ENCODE measurements around the gene ZFP62.

Gene ZFP62

DNA sequence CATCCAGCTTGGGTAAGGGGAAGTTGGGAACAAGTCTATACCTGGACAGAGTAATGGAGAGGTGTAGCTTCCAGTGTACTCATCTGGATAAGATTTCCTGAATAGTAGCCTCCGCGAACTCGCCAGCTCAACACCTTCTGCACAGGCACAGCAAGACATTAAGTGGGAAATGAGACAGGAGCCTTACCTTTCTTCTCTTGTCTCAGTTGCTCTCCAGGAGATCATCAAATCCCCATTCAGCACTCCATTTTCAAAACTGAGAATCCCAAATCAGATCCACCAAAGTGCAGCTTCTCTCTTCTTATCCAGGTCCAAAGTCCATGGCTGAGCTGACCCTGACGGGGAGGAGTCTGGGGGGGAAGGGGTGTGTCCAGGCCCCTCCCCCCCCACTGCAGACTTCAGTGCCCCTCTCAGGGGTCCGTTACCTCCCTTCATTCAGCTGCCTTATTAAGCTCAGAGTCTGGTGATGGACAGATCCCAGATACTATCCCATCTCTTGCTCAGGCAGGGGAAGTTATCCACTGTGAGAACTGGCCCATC is 52.5 kb downstream of the ZFP62 start:
- no peak for DNase-seq (ENCODE audit: extremely low read depth, low read depth)
- TF ChIP-seq, protein P1, sequence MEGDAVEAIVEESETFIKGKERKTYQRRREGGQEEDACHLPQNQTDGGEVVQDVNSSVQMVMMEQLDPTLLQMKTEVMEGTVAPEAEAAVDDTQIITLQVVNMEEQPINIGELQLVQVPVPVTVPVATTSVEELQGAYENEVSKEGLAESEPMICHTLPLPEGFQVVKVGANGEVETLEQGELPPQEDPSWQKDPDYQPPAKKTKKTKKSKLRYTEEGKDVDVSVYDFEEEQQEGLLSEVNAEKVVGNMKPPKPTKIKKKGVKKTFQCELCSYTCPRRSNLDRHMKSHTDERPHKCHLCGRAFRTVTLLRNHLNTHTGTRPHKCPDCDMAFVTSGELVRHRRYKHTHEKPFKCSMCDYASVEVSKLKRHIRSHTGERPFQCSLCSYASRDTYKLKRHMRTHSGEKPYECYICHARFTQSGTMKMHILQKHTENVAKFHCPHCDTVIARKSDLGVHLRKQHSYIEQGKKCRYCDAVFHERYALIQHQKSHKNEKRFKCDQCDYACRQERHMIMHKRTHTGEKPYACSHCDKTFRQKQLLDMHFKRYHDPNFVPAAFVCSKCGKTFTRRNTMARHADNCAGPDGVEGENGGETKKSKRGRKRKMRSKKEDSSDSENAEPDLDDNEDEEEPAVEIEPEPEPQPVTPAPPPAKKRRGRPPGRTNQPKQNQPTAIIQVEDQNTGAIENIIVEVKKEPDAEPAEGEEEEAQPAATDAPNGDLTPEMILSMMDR (IDR thresholded peaks at IDR 0.05; ENCODE audit: low read depth, low read length) = no peak

DNA sequence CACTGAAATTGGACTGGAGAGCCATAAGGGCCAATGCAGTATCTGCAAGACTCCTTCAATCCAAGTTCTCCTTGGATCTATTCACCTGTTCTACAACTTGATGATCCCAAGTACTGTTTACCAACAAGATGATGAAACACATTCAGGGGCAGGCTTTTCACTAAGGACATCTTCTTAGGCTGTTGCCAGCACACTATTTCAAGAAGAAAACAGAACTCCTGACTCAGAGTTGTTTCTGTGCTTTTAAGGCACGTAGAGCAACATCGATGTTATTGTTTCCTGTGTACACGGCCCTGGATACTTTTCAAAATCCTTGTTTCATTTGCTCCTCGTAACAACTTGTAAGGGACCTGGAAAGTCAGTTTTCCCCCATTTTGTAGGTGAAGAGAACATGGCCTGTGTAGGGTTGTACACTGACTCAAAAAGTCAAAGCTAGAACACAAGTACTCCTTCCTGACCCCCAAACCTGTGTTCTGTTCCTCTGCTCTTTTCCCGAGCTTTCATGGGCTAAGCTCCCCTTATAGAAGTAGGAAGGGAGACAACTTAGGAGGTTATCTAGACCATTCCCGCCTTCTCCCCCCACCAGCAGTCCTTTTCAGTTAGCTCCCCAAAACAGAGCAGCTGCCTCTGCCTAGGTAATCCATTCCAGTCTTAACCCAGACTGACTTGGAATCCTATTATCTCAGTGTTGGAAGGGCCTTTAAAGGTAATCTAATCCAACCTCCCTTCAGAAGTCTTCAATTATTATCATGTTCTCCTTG is 53.2 kb downstream of the ZFP62 start:
- DNase-seq (ENCODE audit: extremely low read depth, low read depth) = no peak
- TF ChIP-seq, protein P1 (IDR thresholded peaks at IDR 0.05; ENCODE audit: low read depth, low read length) = no peak

GRCh38 chr5:180807046-180807445 is 54.0 kb downstream of the ZFP62 start:
- DNase-seq (ENCODE audit: extremely low read depth, low read depth) = no peak
- TF ChIP-seq, protein P1 (IDR thresholded peaks at IDR 0.05; ENCODE audit: low read depth, low read length) = no peak

DNA sequence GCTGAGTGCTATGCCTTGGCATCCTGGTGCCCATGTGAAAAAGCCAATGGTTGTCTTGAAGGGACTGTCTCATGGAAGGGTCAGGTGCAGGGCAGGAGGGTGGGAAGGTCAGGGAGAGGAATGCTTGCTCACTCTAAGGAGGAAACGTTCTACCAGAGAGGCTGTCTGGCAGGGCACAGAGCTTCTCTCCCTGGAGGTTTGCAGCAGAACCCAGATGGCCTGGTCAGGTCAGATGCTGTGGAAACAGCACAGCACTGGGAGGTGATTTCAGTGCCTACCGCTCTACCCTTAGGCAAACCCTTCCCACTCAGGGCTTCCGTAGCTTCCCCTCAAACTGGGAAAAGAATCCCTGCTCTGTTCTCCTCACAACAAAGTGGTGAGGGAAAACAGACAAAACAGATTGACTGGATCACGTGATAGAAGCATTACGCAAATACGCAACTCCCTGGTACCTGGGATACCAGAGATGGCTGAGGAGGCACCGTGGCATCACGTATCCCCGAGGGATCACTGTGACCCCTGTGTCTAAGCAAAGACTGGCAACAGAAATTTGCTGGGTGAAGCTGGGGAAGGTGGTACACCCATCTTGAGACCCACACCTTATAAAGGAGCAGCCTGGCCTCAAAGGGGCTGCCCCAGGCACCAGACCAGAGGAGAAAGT is 54.6 kb downstream of the ZFP62 start:
- DNase-seq (ENCODE audit: extremely low read depth, low read depth) = no peak
- TF ChIP-seq, protein P1 (IDR thresholded peaks at IDR 0.05; ENCODE audit: low read depth, low read length) = no peak

- no peak for DNase-seq (ENCODE audit: extremely low read depth, low read depth)
- TF ChIP-seq, protein P1 (IDR thresholded peaks at IDR 0.05; ENCODE audit: low read depth, low read length) = no peak
These were observed 56.9 kb downstream of the ZFP62 start for GRCh38 chr5:180804129-180804618.

GRCh38 chr5:180803181-180804128 is 57.6 kb downstream of the ZFP62 start:
- DNase-seq (ENCODE audit: extremely low read depth, low read depth) = no peak
- TF ChIP-seq, protein P1 (IDR thresholded peaks at IDR 0.05; ENCODE audit: low read depth, low read length) = peak; percentile 19
